ENCODE data around the gene JAKMIP1. TPM values are rescaled to one million over a fixed set of nuclear protein-coding genes. Genes with fewer than 3 reads are reported as not detected.

JAKMIP1 gene
- total RNA-seq, 1 experiment from 2014 or later = not detected

DNA sequence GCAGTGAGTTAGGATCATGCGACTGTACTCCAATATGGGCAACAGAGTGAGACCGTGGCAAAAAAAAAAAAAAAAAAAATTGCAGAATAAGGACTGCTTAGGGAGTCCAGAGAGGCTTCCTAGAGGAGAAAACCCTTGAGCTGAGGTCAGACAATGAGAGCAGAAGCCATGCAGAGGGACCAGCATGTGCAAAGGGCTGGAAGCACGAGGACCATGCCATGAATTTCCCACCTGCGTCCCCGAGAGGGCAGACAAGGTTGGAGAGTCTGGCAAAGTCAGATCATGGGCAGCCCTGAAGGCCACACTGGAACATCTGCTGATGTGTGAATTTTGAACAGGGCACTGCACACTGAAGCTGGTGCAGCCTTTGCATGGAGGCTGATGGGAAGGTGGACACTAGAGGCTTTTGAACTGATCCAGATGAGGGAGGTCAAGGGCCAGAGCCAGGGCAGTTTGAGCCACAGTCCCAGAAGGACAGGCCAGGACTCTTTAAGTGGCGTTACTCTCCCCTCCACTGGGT is 6.5 kb upstream of the JAKMIP1 start:
- DNase-seq (ENCODE audit: low read depth, low spot score) = no peak
- POLR2A ChIA-PET = interaction anchor here (0.6 kb wide), 1 partner anchor 1917 kb away, joined by 12 read pairs; the partner anchor contains the start of genes LYAR and ZBTB49
- Histone ChIP-seq H3K9me3 (ENCODE audit: control insufficient read depth, insufficient read depth, low read depth, low read length) (no peaks in the 10 kb centered on the region), H3K4me3 (ENCODE audit: low read depth in 2 of 2, low read length in 2 of 2) (no peak overlapping the region), H3K36me3 (ENCODE audit: control insufficient read depth, insufficient read depth, low read length) (no peaks in the 10 kb centered on the region), H3K27ac (ENCODE audit: low read length) (no peak overlapping the region), H3K4me1 (ENCODE audit: control insufficient read depth, insufficient read depth, low read length) (no peaks in the 10 kb centered on the region), H3K27me3 (ENCODE audit: control insufficient read depth, insufficient read depth, low read length) (no peaks in the 10 kb centered on the region)
- ATAC-seq = no peak
- in situ Hi-C loops (cut with HindIII; ENCODE audit: low pct_unique_long_range_greater_than_20kb, low sequenced_read_pairs) (no loop called here), intact Hi-C loops (cut with micrococcal nuclease; ENCODE audit: unreplicated experiment) (no loop called here)
- no TSS peak for BruUV-seq (replicated peaks)
- CTCF ChIA-PET = interaction anchor here (0.7 kb wide), 1 partner anchor 43 kb away, joined by 7 read pairs; no protein-coding TSS in a partner anchor
- TF ChIP-seq SIN3A (IDR thresholded peaks at IDR 0.05; ENCODE audit: borderline replicate concordance, insufficient read depth, low read depth, low read length) = no peak
- TF ChIP-seq CTCF (IDR thresholded peaks at IDR 0.05) = no peak

DNA sequence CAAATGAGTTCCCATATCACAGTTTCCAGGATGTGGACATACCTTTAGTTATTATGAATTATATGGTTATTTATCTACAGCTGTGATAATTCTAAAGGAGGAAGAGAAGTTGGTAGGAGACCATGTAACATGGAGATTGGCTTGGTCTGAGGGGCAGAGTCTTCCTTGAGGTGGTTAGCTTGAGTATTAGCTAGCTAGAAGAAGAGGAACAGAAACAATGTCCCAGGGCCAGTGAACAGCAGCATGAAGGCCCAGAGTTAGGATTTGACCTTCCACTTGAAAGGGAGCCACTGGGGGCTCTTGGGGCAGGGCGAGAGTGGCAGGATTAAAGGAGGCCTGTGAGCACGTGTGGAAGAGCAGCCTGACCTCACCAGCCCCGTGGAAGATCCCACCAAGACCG is 5.6 kb upstream of the JAKMIP1 start:
- ATAC-seq (no peak), DNase-seq (ENCODE audit: low read depth, low spot score) (no peak)
- no TSS peak for BruUV-seq (replicated peaks)
- TF ChIP-seq, protein P1, sequence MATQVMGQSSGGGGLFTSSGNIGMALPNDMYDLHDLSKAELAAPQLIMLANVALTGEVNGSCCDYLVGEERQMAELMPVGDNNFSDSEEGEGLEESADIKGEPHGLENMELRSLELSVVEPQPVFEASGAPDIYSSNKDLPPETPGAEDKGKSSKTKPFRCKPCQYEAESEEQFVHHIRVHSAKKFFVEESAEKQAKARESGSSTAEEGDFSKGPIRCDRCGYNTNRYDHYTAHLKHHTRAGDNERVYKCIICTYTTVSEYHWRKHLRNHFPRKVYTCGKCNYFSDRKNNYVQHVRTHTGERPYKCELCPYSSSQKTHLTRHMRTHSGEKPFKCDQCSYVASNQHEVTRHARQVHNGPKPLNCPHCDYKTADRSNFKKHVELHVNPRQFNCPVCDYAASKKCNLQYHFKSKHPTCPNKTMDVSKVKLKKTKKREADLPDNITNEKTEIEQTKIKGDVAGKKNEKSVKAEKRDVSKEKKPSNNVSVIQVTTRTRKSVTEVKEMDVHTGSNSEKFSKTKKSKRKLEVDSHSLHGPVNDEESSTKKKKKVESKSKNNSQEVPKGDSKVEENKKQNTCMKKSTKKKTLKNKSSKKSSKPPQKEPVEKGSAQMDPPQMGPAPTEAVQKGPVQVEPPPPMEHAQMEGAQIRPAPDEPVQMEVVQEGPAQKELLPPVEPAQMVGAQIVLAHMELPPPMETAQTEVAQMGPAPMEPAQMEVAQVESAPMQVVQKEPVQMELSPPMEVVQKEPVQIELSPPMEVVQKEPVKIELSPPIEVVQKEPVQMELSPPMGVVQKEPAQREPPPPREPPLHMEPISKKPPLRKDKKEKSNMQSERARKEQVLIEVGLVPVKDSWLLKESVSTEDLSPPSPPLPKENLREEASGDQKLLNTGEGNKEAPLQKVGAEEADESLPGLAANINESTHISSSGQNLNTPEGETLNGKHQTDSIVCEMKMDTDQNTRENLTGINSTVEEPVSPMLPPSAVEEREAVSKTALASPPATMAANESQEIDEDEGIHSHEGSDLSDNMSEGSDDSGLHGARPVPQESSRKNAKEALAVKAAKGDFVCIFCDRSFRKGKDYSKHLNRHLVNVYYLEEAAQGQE (IDR thresholded peaks at IDR 0.05; ENCODE audit: insufficient read depth in 1 of 2, low read depth in 2 of 2, low read length in 1 of 2) = no peak
- TF ChIP-seq SIN3A (IDR thresholded peaks at IDR 0.05; ENCODE audit: borderline replicate concordance, insufficient read depth, low read depth, low read length) (no peak), TCF7L2 (IDR thresholded peaks at IDR 0.05; ENCODE audit: low read depth, low read length) (no peak), POLR2AphosphoS5 (IDR thresholded peaks at IDR 0.05; ENCODE audit: low read depth, low read length) (no peak), CTCF (IDR thresholded peaks at IDR 0.05) (no peak)
- Histone ChIP-seq H3K27me3 (ENCODE audit: control insufficient read depth, insufficient read depth, low read length) (no peaks in the 10 kb centered on the region; the same call in 1 of the 2 replicates), H3K36me3 (ENCODE audit: control insufficient read depth, insufficient read depth, low read length) (no peaks in the 10 kb centered on the region), H3K9me3 (ENCODE audit: control insufficient read depth, insufficient read depth, low read depth, low read length) (no peaks in the 10 kb centered on the region), H3K4me1 (ENCODE audit: control insufficient read depth, insufficient read depth, low read length) (no peaks in the 10 kb centered on the region), H3K4me3 (ENCODE audit: low read depth in 2 of 2, low read length in 2 of 2) (no peak overlapping the region), H3K27ac (ENCODE audit: low read length) (no peak overlapping the region)
- POLR2A ChIA-PET = no interaction called here
- CTCF ChIA-PET = no interaction called here
- in situ Hi-C loops (cut with HindIII; ENCODE audit: low pct_unique_long_range_greater_than_20kb, low sequenced_read_pairs) = no loop called here
- intact Hi-C loops (cut with micrococcal nuclease; ENCODE audit: unreplicated experiment) = no loop called here
